Stomach smooth muscle (tissue), 2 donors: ENCODE results near the gene CGB7.

ENCODE experiments used
- H3K27ac ChIP-seq: one replicate; pipeline ENCODE4 v1.7.0; 2013; ENCODE audit warnings: mild to moderate bottlenecking, low read length, inconsistent platforms
- H3K27me3 ChIP-seq, 2 donors: one replicate each; pipeline ENCODE4 v1.7.0; 2013; ENCODE audit warnings: low read length in 2 of 2; ENCODE audit not compliant: insufficient read depth in 2 of 2, control insufficient read depth in 1 of 2
- H3K36me3 ChIP-seq, 2 donors: one replicate each; pipeline ENCODE4 v1.7.0; 2013; ENCODE audit warnings: low read length in 2 of 2; ENCODE audit not compliant: control insufficient read depth in 2 of 2, insufficient read depth in 2 of 2
- H3K4me1 ChIP-seq: one replicate; pipeline ENCODE4 v1.7.0; 2013; ENCODE audit warnings: low read length; ENCODE audit not compliant: control insufficient read depth, insufficient read depth
- H3K4me3 ChIP-seq, 2 donors: one replicate each; pipeline ENCODE4 v1.7.0; 2013; ENCODE audit warnings: low read length in 2 of 2
- H3K9ac ChIP-seq, 2 donors: one replicate each; pipeline ENCODE4 v1.7.0; 2013; ENCODE audit warnings: low read length in 2 of 2, mild to moderate bottlenecking in 1 of 2
- H3K9me3 ChIP-seq, 2 donors: one replicate each; pipeline ENCODE4 v1.7.0; 2013; ENCODE audit warnings: low read length in 2 of 2; ENCODE audit not compliant: control insufficient read depth in 2 of 2
- donor health status: healthy.
- donor health status: Pancreatic carcinoma.

The CGB7 gene

GRCh38 chr19:49071860-49072547 is 14.5 kb upstream of the CGB7 start:
- Histone ChIP-seq H3K27me3 (peaks cover 37 to 50% of the 10 kb centered on the region in 2 donors), H3K9ac (no peak overlapping the region), H3K27ac (no peak overlapping the region), H3K36me3 (no peaks in the 10 kb centered on the region), H3K9me3 (no peaks in the 10 kb centered on the region), H3K4me1 (peaks cover 3% of the 10 kb centered on the region), H3K4me3 (no peak overlapping the region)

GRCh38 chr19:49070416-49070815 is 12.9 kb upstream of the CGB7 start:
- Histone ChIP-seq H3K9me3 (no peaks in the 10 kb centered on the region), H3K9ac (no peak overlapping the region), H3K36me3 (no peaks in the 10 kb centered on the region), H3K27ac (no peak overlapping the region), H3K4me1 (peaks cover 3% of the 10 kb centered on the region), H3K27me3 (peaks cover 44 to 58% of the 10 kb centered on the region in 2 donors), H3K4me3 (no peak overlapping the region)

DNA sequence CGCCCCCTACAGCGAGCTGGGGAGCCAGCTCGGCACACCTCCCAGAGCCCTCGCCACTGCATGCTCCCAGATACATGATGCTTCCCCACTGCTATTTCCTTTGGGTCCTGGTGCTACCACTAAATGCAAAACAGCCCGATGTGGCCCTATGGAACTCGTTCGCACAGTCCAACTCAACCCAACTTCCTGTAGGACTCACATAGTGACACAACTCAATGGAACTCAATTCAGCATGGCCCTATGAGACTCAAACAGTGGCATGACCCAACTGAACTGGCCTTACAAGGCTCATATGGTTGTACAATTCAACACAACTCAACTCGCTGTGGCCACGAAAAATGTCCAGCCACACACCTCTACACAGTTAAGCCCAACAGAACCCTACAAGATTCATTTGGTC is 11.5 kb upstream of the CGB7 start:
- no peaks in the 10 kb centered on the region for H3K9me3 ChIP-seq
- H3K4me1 ChIP-seq, result no peaks in the 10 kb centered on the region
- no peak overlapping the region for H3K9ac ChIP-seq
- no peaks in the 10 kb centered on the region for H3K36me3 ChIP-seq
- H3K27me3 ChIP-seq, result peaks cover 50 to 71% of the 10 kb centered on the region in 2 donors
- H3K4me3 ChIP-seq, result no peak overlapping the region
- no peak overlapping the region for H3K27ac ChIP-seq

DNA sequence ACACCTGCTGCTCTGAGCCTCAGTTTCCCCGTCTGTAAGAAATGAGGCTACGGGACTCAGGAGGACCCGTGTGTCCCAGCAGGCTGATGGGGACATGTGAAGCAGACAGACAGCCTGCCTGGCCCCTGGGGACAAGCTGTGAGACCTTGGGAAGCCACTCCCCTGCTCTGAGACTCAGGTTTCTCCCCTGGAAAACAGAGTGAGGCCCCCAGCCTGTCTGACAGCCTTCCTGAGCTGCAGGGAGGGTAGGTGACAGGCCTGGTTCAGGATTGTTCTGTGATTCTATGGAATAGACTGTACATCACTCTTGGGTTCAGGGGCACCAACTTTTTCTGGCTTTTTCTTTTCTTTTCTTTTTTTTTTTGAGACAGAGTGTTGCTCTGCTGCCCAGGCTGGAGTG is 10.0 kb upstream of the CGB7 start:
- H3K4me3 ChIP-seq, result no peak overlapping the region
- H3K9me3 ChIP-seq, result no peaks in the 10 kb centered on the region
- H3K9ac ChIP-seq, result no peak overlapping the region
- no peak overlapping the region for H3K27ac ChIP-seq
- H3K27me3 ChIP-seq, result peaks cover 42 to 59% of the 10 kb centered on the region in 2 donors
- no peaks in the 10 kb centered on the region for H3K36me3 ChIP-seq
- H3K4me1 ChIP-seq, result no peaks in the 10 kb centered on the region

DNA sequence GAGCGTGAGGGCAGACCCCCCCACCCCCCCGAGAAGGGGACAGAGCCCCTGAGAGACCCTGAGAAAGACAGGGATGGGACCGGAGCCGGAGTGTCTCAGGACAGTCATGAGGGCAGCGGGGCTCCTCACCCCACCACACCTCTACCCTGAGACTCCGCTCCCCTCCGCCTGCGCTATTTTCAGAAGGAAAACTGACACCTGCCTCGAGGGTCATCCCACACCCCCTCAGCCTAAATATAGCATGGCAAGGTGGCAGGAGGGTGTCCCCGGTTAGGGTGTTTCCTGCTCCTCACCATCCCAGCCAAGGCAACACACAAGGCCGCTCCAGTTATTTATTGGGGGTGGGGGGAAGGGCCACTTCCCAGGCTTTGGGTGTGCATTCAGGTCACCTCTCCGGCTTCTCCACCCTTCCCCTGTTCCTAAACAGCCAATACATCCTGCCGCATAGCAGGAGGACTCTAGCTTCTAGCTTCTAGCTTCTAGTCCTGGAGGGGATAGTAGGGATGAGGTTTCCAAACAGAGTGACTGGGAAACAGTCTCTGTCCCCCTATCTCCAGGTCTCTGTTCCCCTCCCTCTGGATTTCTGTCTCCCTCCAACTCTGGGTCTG is 8.5 kb upstream of the CGB7 start:
- no peak overlapping the region for H3K4me3 ChIP-seq
- no peak overlapping the region for H3K27ac ChIP-seq
- no peaks in the 10 kb centered on the region for H3K4me1 ChIP-seq
- H3K27me3 ChIP-seq, result peaks cover 44 to 56% of the 10 kb centered on the region in 2 donors
- H3K9me3 ChIP-seq, result no peaks in the 10 kb centered on the region
- H3K36me3 ChIP-seq, result no peaks in the 10 kb centered on the region
- no peak overlapping the region for H3K9ac ChIP-seq

- Histone ChIP-seq H3K9ac (no peak within 1 kb of the TSS), H3K4me1 (no peaks in the 10 kb centered on the region), H3K4me3 (no peak within 1 kb of the TSS), H3K36me3 (no peaks in the 10 kb centered on the region), H3K9me3 (no peaks in the 10 kb centered on the region), H3K27ac (no peak within 1 kb of the TSS), H3K27me3 (peaks cover 38 to 49% of the 10 kb centered on the region in 2 donors)
Observed at GRCh38 chr19:49064768-49065611, 7.4 kb upstream of the CGB7 start, which contains the start of gene NTF4. Gene NTF4, minus strand, starts transcription at chr19:49064818. Its CDS starts 2,821 bp downstream, at chr19:49061997.

DNA sequence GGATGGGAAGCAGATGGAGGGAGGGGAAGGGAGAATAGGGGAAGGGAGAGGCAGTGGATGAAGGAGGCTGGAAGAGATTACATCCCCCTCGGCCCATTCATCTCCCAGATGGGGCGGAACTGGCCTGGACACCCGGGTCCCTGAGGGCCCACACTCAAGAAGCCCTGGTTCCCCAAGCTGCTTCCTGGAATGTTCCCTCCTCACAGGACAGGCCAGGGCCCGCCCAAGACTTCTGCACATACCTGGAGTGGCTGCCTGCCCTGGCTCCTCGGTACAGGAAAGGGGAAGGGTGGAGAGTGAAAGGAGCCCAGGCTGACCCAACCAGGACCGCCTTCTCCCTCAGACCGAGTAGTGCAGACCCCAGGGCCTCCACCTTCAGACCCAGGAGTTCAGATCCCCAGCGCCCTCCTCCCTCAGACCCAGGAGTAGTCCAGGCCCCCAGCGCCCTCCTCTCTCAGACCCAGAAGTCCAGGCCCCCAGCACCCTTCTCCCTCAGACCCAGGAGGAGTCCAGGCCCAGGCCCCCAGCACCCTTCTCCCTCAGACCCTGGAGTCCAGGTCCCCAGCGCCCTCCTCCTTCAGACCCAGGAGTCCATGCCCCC is 6.6 kb upstream of the CGB7 start:
- Histone ChIP-seq H3K27me3 (peaks cover 37 to 44% of the 10 kb centered on the region in 2 donors), H3K9ac (no peak overlapping the region)

GRCh38 chr19:49061445-49061844 is 3.9 kb upstream of the CGB7 start:
- H3K4me1 ChIP-seq, result peaks cover 15% of the 10 kb centered on the region
- H3K9ac ChIP-seq, result no peak overlapping the region
- H3K27ac ChIP-seq, result no peak overlapping the region
- H3K9me3 ChIP-seq, result no peaks in the 10 kb centered on the region
- peaks cover 37 to 48% of the 10 kb centered on the region in 2 donors for H3K27me3 ChIP-seq
- H3K36me3 ChIP-seq, result no peaks in the 10 kb centered on the region
- no peak overlapping the region for H3K4me3 ChIP-seq

More for the DNA sequence above, 6.6 kb upstream of the CGB7 start:
- Histone ChIP-seq H3K9me3 (no peaks in the 10 kb centered on the region), H3K36me3 (no peaks in the 10 kb centered on the region), H3K4me1 (no peaks in the 10 kb centered on the region), H3K4me3 (no peak overlapping the region), H3K27ac (no peak overlapping the region)

GRCh38 chr19:49061000-49061399 is 3.5 kb upstream of the CGB7 start:
- no peaks in the 10 kb centered on the region for H3K9me3 ChIP-seq
- peaks cover 20% of the 10 kb centered on the region for H3K4me1 ChIP-seq
- H3K9ac ChIP-seq, result no peak overlapping the region
- H3K36me3 ChIP-seq, result no peaks in the 10 kb centered on the region
- no peak overlapping the region for H3K27ac ChIP-seq
- H3K27me3 ChIP-seq, result peaks cover 37 to 45% of the 10 kb centered on the region in 2 donors
- no peak overlapping the region for H3K4me3 ChIP-seq

DNA sequence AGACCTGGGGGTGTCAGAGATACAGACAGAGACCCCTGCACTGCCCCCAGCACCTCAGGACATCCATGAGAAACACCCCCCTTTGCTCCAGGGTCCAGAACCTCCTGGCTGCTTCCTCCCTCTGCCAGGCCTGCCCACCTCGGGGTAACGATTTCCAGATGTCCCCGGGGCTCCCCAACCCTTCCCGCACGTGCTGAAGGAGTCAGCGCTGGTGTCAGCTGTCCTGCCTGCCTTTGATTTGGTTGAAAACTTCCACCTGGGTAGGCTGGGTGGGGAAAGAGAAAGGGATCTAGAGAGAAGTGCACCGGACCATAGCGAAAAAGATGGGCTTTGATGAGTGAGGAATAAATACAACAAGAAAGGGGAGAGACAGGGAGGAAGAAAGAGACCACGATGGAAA is 1.5 kb upstream of the CGB7 start:
- Histone ChIP-seq H3K27me3 (peaks cover 27% of the 10 kb centered on the region in 2 donors), H3K36me3 (no peaks in the 10 kb centered on the region), H3K9me3 (no peaks in the 10 kb centered on the region), H3K27ac (no peak overlapping the region), H3K4me1 (peaks cover 22% of the 10 kb centered on the region), H3K4me3 (no peak overlapping the region), H3K9ac (no peak overlapping the region)
